HG03025 (cell line): ENCODE measurements around the gene ARVCF.

Source experiments
- ATAC-seq: cut with Tn5 transposase; IDR thresholded peaks from one replicate; pipeline ENCODE4 v1.9.1; 2021; ENCODE audit warnings: mild to moderate bottlenecking, moderate library complexity; ENCODE audit not compliant: unreplicated experiment, low FRiP score

ARVCF gene

DNA sequence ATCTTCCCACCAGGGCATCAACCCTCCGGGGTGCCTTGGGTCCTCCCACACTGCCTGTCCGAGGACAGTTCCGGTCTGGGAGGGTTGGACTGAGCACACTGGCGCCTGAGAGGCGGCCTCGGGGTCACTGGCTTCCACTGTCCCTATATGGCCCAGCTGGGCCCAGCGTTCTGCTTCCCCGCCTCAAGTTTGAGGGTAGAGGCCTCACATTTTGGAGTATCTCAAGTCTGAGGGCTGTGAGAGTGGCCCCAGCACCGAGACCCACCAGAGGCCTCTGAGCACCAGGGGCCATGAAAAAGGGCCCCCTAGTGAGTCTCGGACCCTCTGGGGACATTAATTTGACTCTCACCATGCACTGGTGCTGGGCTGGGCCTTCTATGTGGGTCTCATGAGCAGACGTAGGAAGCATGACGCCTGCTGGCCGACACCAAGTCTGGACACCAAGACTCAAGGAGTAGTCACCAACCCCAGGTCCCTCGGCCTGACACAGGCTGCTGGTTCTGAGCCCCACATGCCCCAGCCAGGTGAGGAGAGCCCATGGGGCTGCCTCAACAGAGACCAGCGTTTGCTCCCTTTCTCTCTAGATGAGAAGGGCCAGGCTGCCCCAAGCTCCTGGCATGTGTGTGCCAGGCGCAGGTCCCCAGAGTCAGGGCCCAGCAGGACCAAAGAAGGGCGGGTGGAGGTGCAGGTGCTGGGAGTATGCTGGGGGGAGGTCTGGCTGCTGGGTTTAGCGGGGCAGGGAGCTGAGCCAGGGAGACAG is 27.5 kb downstream of the ARVCF start:
- ATAC-seq: no peak

DNA sequence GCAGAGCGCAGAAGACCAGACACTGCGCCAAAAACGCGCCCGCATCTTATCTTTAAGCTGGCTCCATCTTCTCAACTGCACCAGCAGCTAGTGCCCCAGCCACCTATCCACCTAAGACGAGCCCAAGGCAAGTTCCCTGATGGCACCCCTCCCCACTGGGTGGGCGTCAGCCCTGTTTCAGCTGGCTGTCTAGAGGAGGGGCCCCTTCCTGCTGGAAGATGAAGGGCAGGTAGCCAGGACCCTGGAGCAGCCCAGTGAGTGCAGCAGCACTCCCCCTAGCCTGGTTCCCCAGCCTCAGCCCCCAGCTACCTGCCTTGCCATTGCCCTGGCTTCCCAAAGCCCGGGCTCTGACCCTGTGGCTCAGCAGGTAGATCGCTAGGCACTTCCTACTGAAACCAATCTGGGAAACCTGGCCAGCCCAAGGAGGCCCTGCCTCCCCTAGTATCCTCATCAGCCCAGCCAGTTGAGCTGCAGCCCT is 28.3 kb downstream of the ARVCF start:
- ATAC-seq: no peak

DNA sequence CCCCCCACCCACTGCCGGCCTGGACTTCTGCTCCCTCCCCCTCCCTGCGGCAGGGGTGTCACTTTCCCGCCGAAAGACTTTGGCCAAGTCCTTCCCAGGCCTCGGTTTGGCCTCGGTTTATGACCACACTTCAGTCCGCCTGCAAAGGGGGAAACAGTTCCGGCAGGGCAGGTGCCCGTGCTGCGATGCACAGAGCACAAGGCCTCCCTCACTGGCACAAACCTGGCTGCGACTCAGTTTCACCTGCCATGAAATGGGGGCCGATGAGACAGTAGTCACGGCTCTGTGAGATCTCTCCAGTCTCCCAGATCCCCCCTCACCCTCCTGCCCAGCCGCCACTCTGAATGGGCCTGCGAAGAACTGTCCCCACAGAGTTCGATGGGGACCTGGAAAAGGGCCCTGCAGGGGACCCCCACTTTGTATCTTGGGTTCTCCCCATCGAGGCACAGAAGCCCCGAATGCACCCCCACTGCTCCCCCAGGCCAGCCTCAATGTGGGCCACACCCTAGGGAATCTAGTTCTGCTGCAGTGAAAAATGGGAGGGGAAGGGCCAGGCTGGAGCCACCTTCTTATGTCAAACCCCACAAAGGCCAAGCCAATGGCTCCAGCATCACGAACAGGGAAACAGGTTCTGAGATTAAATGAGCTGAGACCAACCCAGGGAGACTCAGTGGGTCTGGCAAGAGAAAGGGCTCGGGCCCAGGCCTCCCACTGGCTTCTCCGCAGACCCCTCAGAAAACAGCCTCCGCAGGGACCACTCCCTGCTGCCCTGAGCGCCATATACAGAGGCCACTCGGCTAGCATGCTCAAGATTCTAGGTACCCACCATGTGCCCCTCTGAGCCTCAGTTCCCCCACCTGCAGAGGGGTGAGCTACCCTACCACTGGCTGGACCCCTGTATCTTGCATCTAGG is 29.0 kb downstream of the ARVCF start:
- no peak for ATAC-seq

DNA sequence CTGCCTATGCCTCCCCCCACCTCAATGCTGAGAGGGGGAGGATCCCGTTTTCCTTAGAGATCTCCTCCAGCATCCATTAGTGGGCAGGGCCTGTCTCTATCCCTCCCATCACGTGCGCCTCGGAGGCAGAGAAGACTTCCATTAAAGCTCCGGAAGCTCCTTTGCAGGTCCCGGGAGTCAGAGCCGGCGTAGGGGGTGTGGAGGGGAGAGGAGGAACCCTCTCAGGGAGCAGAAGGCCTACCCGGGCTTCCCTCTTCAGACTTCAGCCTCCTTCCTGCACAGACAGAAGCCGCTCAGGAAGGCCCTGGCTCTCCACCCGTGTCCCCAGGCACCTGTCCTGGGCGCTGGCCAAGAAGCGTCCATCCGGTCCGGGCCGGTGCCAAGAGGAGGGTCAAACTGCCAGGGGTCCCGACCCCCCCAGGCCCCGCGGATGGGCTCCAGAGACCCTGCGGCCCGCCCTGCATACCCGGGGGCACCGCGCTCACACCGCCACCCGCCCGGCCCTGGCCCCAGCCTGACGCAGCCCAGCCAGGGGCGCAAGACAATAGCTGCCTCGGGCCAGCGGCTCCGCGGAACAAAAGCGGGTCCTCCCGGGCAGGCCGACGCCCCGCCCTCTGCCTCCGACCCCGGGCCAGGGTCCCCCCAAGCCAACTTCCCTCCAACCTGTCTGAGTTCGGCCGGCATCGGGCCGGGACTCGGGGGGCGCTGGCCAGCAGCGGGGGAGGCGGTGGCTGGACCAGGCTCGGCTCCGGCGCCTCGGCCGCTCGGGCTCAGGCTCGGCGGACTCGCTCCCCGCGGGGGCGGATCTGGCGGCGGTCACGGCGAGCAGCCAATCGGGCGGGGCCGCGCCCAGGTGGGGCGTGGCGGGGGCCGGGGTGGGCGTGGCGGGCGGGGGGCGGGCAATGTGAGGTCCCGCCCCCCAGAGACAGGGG is 29.9 kb downstream of the ARVCF start:
- no peak for ATAC-seq

DNA sequence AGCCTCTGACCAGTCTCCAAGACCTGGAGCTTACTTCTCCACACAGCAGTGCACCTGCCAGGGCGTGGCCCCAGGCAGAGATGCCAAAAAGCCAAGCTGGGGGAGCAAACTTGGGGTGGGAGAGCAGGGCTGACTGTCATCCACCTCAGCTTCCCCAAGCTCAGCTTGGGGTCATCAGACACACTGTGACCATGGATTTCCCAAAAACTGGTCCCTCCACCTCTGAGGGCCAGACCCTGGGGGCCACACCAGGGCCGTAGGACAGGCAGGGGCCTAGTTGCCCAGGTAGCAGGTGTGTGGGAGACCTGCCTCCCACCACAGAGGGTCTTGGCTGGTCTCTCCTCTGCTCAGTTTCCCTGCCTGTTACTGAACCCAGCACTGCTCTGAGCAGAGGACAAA is 30.6 kb downstream of the ARVCF start:
- ATAC-seq: no peak

DNA sequence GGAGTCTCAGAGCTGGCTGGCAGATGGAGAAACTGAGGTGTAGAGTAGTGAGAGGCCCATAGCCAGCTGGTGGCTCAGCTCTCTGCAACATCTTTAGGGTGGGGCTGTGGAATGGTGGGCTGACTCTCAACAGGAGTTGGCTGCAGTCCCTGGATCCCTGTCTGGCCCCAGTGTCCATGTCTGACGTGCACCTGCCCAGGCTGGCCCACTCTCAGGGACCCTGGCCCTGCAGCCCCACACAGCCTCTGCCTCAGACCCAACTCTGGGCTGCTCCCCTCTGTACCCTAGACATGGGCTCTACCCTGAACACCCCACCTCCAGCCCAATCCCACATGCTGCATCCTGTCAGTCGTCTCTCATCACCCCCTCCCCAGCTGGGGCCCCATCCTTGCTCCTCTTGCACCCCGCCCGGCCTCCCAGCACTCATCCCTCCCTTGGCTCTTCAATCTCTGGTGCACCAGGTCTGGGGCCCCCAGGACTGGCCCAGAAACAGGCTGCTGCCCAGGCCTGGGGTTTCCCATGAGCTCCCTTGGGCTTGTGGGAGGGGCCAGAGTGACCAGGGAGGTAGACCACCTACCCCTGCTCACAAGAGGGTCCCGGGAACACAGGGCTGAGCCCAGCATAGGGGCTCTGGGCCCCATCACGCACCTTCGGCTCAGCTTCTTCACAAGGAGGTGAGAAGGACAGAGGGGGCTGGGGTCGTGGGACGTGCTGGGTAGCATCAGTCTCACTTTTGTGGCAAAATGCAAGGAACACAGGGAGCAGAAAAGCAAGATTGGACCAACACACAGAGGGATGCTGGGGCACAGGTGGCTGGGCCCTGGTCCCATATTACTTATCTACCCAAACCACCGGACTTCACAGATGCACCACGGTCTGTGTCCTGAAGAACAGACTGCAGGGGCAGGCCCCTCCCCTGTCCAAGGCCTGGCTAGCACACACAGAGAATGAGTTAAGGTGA is 31.5 kb downstream of the ARVCF start:
- ATAC-seq: no peak

DNA sequence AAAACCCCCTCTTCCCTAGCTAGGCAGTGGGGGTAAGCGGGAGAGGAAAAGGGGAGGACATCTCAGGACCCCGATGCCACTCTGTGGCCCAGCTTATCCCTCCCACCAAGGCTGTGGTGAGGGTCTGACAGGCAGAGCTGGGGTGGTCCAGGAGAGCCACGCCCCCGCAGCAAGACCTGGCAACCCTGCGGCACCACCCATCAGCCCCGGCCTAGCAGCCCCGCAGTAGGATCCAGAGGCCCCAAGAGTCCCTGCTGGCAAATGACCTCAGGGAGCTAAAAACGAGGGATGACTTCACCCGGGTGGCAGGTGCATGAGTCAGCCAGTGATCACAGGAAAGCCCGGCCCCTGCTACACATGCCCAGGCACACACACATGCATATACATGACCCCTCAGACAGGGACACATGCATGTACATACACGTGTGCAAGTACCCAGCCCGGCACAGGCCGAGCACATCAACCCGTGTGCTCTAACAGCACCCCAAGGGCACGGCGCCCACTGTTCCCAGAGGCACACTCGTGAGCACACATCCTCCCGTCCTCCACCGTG is 32.3 kb downstream of the ARVCF start:
- ATAC-seq: no peak

DNA sequence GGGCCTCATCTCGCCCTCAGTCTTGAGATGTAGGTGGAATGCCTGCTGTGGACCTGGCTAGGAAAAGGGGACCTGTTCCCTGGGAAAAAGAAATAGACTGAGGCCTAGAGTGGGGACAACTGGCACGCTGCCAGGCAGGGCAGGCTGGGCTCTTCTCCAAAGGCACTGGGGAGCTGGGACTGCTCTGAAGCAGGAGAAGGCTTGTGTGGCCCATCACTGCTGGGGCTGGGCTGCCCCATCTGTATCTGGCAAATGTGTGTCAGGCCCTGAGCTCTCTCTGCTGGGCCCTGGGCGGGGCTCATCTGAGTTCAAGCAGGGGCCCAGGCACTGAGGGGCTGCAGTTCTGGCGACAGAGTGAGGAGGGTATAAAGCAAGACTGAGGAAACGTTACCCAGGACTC is 32.9 kb downstream of the ARVCF start:
- ATAC-seq: no peak

DNA sequence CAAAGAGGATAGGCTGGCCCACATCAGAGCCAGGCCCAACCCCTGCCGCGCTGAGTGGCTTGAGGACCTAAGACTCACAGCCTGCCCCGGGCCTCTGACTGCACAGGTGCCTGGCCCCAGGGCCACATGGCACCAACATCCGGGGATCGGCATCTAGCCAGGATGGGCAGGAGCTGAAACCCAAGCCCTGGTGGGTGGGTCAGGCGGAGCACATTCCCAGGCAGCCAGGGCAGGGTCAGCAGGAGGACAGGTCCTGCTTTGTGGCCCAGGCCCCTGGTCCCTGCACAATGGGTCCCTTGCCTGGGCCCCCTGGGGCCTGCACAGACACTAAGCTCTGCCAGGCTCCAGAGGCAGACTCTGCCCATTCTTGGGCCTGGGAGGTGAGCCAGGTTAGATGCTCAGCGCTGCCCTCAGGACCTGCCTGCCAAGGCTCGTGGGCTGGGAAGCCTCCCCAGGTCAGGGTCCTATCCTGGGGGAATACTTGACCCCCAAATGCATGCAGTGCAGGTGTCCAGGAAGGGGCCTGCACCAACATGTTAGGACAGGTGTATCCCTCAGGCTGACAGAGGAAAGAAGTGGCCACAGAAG is 33.5 kb downstream of the ARVCF start:
- no peak for ATAC-seq

DNA sequence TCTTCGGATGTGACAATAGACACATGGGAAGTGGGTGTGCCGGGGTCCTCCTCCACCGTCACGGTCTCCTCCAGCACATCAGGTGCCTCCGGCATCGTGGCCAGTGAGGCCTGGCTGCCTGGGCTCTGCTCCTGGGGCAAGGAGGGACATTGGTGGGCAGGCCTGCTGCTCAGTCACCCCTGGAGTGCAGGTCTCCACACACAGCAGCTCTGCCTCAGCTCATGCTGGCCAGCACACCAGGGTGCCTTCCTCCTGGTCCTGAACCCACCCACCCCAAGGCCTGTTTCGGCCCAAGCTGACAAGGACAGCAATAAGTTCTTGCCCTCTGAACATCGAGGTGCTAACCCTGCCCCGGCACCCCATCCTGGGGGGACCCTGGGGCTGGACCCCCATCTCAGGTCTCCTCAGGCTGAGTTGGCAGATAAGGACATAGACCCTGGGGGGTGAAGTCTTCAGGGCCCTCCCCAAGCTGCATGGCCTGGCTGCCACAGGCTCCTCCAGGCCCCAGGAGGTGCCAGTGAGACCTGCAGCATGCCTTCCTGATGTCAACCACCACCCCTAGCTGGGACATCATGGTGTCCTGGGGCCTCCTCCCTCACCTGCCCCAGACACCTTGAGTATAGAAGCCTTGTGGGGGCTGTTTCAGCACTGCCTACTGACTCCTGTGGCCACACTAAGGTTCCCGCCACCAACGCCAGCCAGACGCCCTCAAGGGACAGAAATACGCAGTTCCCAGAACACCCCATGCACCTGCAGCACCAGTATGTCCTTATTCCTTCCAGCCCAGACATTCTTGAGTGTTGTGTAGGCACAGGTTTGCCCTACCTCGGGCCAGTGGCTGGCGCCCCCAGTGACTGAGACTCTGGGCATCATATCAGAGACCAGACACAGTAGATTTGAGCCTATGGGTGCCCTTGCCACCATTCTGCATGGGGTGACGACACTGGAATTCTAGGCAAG is 34.4 kb downstream of the ARVCF start:
- ATAC-seq: no peak

DNA sequence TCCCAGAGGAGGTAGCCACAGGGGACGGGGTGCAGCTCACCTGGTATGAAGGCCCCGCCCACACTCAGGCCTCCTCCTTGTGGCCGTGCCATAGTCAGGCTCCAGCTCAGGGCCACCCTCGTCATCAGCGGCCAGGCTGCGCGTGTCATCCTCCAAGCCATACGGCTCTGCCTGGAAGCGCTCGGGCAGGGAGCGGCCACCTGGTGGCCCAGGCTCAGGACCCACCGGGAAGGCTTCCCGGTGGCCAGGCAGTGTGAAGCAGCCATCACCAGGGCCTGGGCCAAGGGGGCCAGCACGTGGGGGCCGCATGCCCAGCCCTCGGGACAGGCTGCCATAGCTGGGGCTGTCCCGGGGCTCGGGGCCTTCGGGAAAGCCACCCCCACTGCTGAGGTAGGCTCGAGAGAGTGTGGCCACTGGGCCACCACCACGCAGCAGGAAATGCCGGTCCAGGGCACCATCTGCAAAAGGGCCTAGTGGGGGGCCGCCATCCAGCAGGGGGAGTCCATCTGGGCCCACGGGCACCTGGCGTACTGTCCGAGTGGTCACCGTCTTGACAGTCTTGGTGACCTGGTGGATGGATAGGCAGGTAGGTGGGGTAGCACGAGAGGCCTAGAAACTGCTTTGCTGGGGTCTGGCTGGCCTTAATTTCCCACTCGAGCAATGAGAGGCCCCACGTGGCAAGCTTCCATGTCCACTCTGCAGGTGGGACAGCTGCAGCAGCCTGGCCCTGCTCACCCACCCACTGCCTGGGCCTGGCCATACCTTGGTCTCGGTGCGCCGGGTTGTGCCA is 35.3 kb downstream of the ARVCF start:
- no peak for ATAC-seq

DNA sequence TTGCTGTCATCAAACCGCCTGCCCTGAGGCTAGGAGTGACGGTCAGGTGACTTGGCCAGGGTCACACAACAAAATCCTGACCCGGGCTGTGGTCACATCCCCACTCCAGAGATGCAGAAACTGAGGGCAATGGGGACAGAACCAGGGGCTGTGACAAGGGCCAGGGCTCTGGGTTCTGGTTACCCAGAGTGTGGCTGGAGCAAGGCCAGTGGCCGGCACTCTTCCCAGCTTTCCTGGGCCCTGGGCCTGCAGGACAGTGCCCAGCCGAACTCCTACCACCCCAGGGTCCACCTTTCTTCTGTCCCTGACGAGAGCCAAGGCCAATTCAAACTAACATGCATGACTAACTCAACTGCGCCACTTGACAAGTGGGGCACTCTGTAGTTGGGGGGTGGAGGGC is 35.9 kb downstream of the ARVCF start:
- ATAC-seq: no peak

DNA sequence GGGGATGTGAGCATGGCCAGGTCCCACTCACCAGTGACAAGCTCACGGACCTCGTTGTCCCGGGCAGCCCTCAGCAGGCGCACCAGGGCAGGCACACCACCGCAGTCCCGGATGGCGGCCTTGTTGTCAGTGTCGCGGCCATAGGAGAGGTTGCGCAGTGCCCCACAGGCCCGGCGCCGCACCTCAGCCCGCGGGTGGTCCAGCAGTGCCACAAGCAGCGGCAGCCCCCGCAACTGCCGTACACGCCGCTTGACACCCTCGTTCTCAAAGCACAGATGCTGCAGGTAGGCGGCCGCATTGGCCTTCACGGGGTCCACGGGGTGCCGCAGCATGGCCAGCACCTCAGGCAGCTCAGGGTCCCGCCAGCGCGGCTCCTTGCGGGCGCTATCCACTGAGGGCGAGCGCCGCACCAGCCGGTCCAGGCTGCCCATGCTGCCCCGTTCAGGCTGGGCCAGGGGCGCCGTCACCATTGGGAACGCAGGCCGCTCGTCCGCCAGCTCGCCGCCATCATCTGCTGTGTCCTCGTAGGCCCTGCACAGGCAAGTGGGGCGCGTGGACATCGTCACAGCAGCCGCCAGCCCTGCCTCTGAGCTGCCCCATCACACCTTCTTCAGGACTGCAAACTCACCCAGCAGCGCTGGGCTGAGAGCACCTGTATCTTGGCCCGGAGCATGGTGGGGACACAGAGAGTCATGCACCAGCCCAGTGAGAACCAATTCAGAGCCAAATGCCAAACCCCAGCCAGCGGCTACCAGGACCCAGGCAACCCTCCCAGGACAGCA is 36.7 kb downstream of the ARVCF start:
- no peak for ATAC-seq

DNA sequence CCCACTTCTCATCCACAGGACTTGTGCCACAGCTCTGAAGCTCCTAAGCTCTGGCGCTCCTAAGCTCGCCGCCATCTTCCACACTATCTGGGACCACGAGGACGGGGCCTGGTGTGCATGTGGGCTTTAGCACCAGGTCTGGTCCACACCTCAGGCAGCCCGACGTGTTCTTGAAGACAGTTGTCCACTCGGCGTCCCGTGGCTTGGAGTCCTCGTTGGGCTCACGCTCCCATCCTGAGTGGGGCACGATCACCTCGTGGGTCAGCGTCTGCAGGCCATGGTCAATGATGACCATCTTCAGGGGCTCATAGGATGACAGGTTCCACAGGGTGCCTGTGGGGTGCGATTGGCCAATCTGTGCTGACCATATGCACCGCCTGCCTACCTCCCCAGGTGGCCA is 37.9 kb downstream of the ARVCF start:
- ATAC-seq: no peak

DNA sequence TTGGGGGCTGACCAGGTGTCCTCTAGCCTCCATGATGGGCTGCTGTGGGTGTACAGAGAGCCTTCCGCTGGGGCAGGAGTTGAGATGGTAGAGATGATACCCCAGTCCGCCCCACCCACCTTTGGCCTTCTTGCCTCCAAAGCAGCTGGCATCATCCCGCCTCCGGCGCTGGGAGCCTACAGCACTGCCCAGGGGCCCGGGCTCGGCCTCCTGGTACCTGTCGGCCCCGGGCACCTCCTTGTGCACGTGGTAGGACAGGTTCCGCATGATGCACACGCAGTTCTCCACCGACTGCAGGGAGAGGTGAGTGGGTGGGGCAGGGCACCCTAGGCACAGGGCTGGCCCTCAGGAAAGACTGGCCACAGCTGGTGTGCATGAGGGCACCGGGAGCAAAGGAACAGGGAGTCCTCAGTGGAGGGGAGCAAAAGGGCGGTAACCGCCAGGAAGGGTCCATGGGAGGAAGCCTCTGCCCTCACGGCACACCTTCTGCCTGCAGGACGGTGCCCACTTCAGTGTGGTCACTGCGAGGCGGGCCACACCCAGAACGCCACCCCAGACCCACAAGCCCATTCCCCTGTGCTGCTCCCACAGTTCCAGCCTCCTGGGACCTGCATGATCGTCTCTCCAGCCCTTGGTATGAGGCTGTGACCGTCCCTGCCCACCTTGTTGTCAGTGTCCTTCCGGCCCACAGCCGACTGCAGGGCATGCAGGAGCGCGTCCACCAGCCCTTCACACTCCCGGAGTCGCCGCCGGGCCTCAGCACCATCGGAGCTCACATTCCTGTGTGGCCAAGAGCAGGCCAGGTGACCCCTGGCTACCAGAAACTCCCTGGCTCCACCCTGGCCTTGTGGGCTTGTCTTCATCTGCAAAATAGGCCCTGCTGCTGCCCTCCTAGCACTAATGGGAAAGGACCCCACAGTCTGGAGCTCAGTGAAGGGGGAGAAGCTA is 39.1 kb downstream of the ARVCF start:
- no peak for ATAC-seq
